NK-92 (cell line): ENCODE measurements around the gene ST6GALNAC3.

ENCODE experiments used
- DNase-seq: peaks from one replicate; lab custom pipeline; 2025; ENCODE audit not compliant: unreplicated experiment; lab: John Stamatoyannopoulos, UW

ST6GALNAC3 gene

DNA sequence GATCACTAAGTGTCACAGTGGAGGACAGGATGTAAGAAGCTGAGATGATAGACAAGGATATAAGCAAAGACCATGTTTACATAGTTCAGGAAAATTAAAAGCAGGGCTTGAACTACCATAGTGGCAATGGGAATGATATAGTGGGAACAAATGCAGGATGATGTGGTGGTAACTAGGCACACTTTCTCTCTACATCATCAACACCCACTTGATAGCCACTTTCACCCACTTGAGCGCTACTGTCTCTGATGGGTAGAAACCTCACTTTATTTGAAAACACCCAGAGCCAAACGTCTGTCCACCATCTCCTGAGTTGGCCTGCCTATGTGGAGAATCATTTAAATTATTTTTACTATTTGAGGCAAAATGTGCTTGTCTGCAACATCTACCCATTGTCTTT lies 487.7 kb downstream of the ST6GALNAC3 start:
- DNase-seq, result no peak

DNA sequence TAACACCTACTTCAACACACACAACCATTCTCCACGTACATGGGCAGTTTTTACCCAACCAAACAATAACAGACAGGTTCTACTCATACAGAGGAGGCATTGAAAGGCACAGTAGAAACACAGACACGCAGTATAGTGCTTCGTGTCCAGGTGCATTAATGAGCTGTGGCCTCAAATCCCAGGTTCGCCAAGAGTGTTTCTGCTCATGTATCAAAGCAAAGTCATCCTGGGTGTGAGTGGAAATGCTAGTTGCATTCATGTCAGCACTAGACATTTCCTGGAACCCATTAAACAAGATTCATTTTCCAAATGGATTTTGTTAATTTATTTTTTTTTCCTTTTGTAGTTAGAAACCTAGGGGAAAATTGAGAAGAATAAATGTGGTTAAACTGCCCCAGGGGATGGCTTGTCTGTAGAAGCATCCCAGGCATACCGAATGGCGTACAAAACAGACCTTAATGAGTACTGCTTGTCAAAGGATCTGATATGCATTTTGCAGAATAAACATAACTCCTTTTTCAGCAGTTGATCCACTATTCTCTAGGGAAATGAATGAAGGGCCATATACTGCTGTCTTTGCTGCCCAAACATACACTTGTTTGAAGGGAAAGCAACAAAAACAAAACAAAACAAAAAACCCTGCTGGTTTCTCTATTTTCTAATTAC lies 494.2 kb downstream of the ST6GALNAC3 start:
- no peak for DNase-seq

DNA sequence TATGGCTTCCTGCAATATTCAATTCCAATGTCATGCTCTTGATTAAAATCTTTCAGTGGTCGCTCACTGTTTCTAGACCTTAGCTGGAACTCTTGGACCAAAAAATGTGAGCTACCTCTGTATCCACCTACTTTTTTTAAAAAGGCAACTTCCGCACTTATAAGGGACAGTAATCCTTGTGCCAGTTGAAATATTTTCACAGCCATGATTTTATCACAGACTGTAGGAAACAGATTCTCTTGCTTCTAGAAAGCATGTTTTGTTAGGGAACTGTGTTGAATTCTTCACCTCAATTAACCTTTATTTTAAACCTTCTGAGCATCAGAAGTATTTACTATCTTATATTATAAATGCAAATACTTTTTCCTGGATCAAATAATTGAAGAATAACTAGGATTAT lies 496.7 kb downstream of the ST6GALNAC3 start:
- no peak for DNase-seq

DNA sequence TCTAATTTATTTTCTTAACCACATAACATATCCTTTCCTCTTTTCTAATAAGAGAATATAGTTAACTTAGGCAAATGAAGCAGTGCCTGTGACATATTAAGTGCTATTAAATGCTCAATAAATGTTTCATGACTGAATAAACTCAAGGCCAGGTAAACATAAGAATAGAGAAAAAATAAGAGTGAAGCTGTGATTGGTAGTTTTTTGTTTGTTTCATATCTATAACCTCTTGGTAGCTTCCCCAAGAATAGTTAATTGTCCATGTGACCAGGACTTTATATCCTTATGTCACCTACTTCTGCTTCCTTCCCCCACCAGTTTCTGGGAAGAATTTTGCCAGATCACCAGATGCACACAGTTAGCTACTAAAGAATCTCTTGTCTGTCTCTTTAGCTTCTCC lies 497.7 kb downstream of the ST6GALNAC3 start:
- no peak for DNase-seq

DNA sequence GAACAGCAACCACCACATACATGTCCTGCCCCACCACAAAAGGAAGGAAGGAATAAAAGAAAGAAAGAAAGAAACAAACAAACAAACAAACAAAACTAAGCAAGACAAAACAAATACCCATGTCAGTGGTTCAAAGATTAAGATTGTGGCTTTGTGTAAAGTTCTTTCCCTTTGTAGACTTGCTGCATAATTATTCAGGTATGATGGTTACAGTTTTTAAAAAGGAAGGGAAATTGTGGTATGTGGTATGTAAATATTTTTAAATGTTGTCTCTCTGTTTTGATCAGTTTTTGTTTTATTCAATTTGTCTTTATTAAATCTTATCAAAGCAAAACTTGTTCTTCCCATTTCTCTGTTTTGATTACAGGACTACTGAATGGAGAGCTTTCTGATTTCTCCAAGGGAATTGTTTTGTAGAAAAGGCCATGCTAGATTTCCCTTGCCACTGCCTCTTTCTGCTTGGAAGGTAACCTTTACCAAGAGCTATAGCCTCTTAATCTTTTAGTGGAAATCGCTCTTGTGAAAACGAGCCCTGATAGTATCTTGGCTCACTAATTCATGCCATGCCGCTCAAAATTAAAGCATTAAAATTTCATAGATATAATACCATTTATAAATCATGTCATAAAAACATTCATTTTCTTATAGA lies 502.5 kb downstream of the ST6GALNAC3 start:
- no peak for DNase-seq

DNA sequence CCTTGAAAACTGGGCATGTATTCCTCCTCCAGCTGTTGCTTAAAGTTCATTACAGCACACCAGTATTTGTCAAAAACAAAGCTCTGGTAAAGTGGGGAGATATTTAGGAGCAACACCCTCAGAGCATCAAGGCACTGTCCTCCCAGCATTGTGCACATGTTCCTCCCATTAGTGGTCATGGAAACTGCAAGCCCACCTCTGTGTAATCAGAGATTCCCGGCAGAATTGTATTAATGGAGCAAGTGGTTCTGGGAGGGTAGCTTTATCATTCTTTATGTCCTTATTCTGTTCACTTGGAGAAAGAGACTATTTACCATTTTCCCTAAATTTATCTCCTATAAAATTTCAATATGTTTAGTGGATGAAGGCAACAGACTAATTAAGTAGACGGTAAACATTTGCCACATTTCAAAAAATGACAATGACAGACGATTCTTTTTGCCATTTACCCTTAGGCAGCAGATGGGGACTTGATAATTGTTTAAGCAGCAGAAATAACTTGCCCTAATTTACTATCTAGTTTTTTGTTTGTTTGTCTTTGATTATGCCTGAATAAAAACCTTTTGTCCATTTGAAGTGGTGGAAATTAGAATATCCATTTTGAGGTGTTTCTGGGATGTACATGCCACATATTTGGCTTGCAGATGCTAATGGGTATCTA lies 503.1 kb downstream of the ST6GALNAC3 start:
- no peak for DNase-seq

DNA sequence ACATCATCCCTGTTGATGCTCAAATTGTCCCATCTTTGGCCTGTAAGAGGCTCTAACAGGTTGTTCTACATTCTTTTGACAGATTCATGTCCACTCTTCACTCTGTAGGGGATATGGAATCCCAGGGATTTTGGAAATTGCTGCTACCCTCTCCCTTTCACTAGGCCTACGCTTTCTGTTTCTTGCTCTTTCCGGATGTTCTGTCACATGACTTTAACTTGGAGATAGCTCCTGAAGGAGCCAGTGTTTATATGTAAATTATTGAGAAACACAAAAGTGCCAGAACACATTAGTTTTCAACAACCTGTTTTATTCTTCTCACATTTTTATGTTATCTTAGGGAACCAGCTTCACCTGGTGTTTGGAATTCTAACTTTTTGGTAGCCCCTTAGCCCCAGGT lies 505.7 kb downstream of the ST6GALNAC3 start:
- no peak for DNase-seq

DNA sequence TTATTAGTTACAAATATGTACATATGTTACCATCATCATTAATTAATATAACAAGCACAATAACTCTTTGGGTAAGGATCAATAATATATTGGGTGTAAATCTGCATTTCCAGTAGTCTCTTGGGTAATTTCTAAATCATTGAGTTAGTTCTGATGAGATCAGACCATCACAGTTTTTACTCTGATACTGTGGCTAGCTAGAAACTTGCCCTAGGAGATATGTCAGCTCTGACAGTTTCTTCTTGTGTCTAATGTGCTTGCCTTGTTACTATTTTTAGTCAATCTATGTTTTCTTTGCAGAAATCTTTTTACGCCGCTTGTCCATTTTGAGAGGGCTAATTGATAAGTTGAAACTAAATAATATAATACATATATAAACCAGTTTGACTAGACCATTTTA lies 507.2 kb downstream of the ST6GALNAC3 start:
- no peak for DNase-seq

DNA sequence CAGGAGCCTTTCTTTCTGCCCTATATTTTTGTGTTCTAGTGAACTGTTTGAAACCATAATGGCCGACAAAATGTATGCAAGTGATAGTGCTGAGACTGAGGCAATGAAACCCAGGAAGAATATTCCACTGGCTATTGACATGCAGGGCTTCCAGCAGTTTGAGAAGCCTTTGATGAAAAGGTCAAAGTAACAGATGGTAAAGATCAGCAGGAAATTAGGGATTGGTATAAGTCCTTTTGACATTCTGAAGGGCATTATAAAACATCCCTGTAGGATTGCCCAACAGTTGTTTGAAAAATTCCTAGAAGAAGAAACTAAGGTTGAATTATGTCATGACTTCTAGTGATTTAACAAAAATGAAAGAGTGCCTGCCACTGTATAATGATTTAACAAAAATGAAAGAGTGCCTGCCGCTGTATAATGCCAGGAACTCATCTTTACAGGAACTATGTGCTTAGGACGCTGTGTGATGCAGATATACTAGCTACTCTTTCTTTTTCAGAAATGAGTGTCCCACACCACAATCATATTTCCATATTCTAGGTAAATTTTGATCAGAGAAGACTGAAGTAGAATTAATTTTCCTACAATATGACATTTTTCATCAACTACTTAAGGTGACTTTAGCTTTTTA lies 508.8 kb downstream of the ST6GALNAC3 start:
- DNase-seq, result no peak

DNA sequence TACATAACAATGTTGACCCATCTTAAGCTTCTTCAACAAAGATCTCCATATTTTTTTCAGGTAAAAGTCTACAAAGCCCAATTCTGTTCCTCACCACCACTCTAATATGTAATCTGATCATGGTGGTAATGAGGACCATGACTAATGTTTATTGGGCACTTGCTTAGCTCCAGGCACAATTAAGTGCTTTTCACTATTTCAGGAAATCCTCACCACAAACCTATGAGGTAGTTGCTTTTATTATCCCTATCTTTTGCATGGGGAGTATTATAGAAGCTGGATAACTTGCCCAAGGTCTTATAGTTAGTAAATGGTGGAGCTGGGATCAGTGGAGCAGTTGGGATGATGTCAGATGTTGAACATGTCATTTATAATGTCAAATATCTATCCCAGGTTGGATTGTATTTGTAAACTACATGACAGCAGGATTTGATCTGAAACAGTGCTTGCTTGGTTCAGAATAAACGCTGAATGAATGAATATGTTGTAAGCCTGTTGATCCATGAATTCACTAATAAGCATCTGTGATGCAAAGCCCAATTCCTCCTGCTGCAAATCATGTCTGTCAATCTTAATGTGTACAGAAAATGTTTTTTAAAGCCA lies 509.4 kb downstream of the ST6GALNAC3 start:
- DNase-seq, result no peak

DNA sequence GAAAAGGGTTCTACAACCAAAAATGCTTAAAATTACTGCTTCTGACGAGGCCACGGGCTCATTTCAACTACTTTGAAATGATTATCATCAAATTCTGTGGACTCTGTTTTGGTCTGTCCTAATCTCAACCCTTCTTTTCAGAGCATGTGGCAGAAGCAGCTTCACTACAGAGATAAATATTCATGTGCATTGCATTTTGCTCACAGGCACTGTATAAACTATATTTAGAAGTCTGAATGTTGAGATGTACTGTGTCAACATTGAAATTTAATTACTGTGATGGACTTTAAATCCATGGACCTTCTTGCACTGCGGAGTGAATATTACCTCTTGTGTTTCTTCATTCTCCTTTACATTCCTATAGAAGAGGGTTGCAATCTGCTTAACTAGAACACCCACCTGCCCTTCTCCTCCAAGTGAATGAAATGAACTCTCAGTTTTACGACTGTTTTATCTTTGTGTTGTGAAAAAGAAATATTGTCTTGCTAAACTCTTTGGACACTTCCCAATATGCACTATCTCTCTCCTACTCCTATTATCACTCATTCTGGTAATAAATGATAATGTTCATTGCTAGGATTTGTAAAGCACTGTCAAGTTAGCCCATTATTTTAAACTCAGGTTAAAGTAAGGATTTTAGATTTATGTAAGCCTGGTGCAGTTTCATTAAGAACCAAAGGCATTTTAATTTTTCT lies 511.6 kb downstream of the ST6GALNAC3 start:
- DNase-seq, result no peak

DNA sequence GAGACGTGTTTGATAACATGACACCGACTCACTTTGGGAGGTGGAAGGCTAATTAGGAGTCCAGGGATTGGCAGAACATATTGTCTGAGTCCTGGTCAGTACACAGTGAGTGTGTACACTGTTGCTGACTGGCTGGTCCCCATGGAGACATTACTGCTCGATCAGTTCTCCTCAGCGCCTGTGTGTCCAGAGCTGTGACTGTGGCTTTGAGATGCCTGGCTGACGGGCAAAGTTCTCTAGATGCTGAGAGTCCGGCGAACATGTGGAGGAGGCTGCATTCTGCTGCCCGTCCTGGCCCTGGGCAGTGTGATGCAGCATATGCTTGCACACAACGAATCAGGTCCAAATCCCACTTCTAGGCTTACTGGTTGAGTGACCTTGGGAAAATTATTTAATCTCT lies 512.7 kb downstream of the ST6GALNAC3 start:
- DNase-seq, result no peak

DNA sequence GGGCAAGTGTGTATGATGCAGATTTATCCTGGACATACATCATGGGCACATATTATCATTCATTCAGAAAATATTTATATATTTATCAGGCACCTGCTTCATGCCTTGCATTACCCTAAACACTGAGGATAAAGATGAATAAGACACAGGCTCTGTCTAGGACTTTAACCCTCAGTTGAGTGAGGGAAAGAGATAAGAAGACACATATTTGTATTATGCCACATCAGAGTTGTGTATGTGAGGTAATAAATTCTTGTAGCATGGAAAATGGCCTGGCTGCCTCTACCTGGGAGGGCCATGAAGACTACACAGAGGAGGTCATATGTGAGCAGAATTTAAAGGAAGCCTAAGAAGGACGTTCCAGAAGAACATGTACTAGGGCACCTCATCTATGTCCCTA lies 516.9 kb downstream of the ST6GALNAC3 start:
- no peak for DNase-seq

DNA sequence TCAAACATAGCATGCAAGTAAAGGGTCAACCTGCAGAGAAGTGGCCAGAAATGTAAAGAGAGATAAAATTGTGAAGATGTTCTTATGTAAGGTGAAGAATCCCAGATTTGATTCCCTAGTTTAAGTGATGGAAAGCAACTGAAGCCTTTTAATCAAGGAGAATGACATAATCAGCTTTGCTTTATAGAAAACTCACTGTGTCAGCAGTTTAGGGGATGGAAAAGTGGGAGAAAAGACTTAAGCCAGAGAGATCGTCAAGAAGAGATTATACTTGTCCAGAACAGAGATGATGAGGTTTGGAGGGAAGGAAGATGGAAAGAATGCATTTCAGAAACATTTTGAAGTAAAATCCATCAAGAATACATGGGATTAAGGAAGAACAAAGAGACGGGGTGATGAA lies 517.4 kb downstream of the ST6GALNAC3 start:
- DNase-seq, result no peak

DNA sequence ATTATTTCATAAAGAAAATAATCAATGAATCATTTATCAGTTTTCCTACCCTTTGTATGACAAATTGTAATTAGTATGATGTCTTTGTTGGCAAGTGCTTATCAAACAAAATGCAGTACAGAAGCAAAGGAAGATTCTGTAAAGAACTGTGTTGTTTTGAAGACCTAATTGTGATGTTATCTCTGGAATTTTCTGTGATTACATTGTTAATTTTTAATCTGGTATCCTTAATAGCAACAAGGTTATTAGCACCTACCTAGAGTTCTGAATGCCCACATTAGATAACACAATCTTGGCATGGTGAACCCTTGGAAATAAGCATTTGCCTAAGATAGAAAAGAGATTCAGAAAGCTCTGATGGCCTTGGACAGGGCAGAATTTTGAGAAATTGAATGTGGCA lies 518.6 kb downstream of the ST6GALNAC3 start:
- no peak for DNase-seq

DNA sequence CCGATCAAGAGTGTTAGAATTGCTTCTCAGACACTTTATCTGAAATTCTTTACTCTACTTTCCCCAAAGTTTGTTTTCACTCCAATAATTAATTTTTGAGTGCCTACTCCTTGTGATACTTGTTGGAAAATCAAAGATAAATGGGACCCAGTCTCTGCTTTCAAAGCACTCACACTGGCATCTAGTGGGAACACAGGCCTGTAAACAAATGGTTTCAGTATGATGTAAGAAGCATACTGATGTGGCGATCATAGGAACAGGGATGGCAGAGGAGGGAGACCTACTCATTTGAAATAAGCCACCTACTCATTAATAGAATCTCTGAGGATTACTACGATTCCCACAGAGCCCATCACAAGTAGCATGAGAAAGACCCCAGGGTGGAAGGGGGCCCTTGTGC lies 519.1 kb downstream of the ST6GALNAC3 start:
- DNase-seq, result no peak

DNA sequence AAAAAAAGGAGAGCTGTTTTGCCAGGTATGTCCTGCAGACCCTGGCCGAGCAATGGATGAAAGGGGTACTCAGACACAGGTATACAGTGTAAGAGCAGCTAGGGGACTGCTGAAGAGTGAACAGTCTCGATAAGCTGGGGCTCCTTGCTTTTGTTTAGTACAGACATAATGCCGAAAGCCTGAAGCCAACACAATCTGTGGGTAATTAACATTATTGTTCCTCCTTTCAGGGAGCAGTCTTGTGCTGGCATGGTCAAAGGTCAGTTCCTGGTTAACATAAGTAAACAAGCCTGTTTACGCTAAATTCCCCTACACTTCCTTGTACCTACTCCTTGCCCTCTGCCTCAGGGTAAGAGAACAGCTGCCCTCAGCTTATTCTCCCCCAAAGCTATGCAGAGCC lies 520.5 kb downstream of the ST6GALNAC3 start:
- DNase-seq, result no peak

DNA sequence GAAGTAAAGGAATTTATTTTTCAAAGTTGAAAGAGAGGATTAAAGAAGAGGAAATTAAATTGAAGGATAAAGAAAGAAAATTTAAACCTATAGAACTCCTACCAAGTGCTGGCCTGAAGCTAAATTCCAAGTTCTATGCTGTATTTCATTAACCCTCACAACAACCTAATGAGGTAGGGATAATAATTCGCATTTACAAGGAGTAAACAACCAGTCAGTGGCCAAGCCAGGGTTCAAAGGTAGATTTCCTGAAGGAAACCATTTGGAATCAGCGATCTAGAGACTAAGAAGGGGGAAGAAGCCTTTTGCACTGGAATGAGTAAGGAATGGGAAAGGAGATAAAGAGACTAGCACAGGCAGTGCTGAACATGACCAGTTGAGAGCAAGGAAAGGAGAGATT lies 526.9 kb downstream of the ST6GALNAC3 start:
- DNase-seq, result no peak

DNA sequence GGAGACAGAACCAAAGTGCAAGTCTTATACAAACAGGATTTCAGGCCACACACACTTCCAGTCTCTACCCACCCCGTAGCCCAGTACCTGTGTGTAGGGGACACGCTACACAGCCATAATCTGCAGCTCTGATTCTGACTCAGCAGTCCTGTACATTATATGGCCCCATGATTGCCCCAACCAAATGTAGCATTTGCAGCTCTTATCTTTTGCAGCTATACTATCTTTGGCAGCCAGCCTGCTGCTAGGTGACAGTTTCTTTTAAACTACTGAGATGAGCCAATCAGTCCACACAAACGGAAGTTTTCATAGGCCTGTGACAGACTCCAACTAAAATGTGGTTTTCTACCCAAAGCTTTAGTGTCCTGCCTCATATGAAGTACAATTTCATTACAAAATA lies 533.2 kb downstream of the ST6GALNAC3 start:
- no peak for DNase-seq

DNA sequence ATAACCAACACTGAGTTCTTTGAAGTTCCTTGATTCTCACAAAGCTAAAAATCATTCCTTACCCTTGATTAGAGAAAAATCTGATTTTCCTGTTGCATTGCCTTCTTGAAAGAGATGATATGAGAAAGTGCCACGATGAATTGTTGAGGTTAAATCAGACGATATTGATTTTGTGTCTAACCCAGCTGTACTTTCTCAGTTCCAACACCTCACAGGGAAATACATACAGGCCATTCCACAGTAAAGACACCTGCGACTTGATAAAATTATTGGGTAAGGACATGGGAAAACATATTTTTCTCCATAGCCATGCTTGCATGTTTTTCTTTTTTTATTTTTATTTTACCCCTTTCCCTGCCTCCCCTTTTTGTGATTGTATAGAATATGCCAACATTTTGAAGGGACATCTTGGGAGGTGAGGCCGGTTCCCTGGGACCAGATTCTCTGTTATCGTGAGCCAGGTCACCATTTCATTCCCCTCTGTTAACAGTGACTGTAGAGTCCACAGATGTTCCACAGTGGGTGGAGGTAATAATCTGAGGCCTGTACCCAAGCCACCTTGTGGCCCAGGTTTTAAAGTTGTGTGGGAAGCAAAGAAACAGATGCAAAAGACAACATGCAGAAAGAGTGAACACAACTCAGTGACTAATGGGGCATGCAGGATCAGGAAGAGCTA lies 537.4 kb downstream of the ST6GALNAC3 start:
- DNase-seq, result no peak

DNA sequence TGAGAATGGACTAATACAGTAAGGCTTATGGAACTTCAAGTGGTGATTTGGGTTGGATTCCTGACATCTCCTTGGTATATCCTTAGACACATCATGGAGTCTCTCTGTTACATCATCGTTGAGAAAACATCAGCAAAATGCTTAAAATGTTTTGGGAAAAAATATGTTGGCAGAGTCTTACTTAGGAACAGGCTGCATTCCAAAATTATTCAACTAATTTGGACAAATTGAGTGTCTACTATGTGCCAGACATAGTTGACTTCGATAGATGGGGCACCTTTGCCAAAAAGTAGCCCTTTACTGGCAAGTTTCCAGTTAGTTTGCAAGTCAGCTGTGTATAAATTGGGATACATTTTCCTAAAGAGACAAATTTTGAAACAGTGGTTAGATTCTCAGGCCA lies 539.3 kb downstream of the ST6GALNAC3 start:
- DNase-seq, result no peak
